Left lobe of liver (tissue), 2 donors: ENCODE data around the gene FAAP100. TPM values are rescaled to one million over a fixed set of nuclear protein-coding genes. Genes with fewer than 3 reads are reported as not detected.
"Not testable (repeated sequence)": the region's sequence is repeated elsewhere in the genome, so short reads cannot be mapped to it uniquely, and the experiment has no call there.

Experiments
- ATAC-seq: fragments of 200-7000 bp; cut with Tn5 transposase; one replicate; pipeline ENCODE4 v1.9.1; 2020; ENCODE audit warnings: mild to moderate bottlenecking, moderate library complexity
- DNase-seq: peaks from one replicate; pipeline ENCODE4 v3.0.0-alpha.2; 2020; ENCODE audit warnings: low spot score
- total RNA-seq: library from RNA; stranded (reverse); gene quantifications from one replicate; pipeline ENCODE4 v1.2.1, GENCODE V29; 2021
- donor health status: DM: no; HTN: no; CAD: no; lungs with moderate emphysema.
- donor health status: DM: no; HTN: yes; CAD: no.

FAAP100 gene
- total RNA-seq, 1 donor from 2014 or later = 18.9 TPM

- ATAC-seq (no peak), DNase-seq (no peak)
Measured at GRCh38 chr17:81539571-81539900, 12.6 kb downstream of the FAAP100 start.

GRCh38 chr17:81538651-81539570 is 13.2 kb downstream of the FAAP100 start:
- DNase-seq (no peak), ATAC-seq (no peak)

GRCh38 chr17:81537856-81538555 is 14.1 kb downstream of the FAAP100 start:
- DNase-seq (no peak), ATAC-seq (no peak)

GRCh38 chr17:81537343-81537855 is 14.8 kb downstream of the FAAP100 start:
- DNase-seq (no peak), ATAC-seq (peak; percentile 59)

- DNase-seq (no peak), ATAC-seq (peak; percentile 20)
Measured at GRCh38 chr17:81536299-81537290, 15.6 kb downstream of the FAAP100 start.

- no peak for ATAC-seq
- DNase-seq = no peak
Measured at GRCh38 chr17:81535480-81536298, 16.5 kb downstream of the FAAP100 start.

- DNase-seq = no peak
- ATAC-seq = no peak
Measured at GRCh38 chr17:81535007-81535328, 17.2 kb downstream of the FAAP100 start.

- no peak for DNase-seq
- ATAC-seq = no peak
Measured at GRCh38 chr17:81534157-81535006, 17.8 kb downstream of the FAAP100 start.

GRCh38 chr17:81533339-81534141 is 18.6 kb downstream of the FAAP100 start:
- no peak for DNase-seq
- ATAC-seq = no peak

GRCh38 chr17:81532490-81533287 is 19.5 kb downstream of the FAAP100 start:
- ATAC-seq = no peak
- DNase-seq = no peak

- not testable (repeated sequence) for ATAC-seq, DNase-seq
Measured at GRCh38 chr17:81531998-81532404, 20.2 kb downstream of the FAAP100 start.

GRCh38 chr17:81531013-81531412 is 21.1 kb downstream of the FAAP100 start:
- DNase-seq, ATAC-seq: not testable (repeated sequence)

- no peak for DNase-seq
Measured at GRCh38 chr17:81529437-81529803, 22.7 kb downstream of the FAAP100 start.

GRCh38 chr17:81528651-81529436 is 23.3 kb downstream of the FAAP100 start:
- ATAC-seq (no peak), DNase-seq (no peak)

More at GRCh38 chr17:81529437-81529803, 22.7 kb downstream of the FAAP100 start:
- no peak for ATAC-seq

- ATAC-seq = no peak
- no peak for DNase-seq
Measured at GRCh38 chr17:81528384-81528650, 23.8 kb downstream of the FAAP100 start.

- ATAC-seq = peak; percentile 29
- no peak for DNase-seq
Measured at GRCh38 chr17:81527591-81528383, 24.4 kb downstream of the FAAP100 start, which contains the start of gene FSCN2. Gene FSCN2 (plus strand): TSS chr17:81528377. CDS start chr17:81528532, 155 bp downstream.
